HCT116 (cell line): ENCODE results near the gene MINDY4.

ENCODE experiments used
- CBX3 ChIP-seq: IDR thresholded peaks from 2 replicates; pipeline ENCODE4 v1.6.1; 2012; ENCODE audit warnings: low read depth
- CTCF ChIP-seq, 3 experiments: fragments of 200-600 bp in 1 of 3; sonication (generic) in 1 of 3; IDR thresholded peaks in 2 of 3; conservative IDR thresholded peaks in 1 of 3; 2 replicates each; pipeline ENCODE4 v1.5.1; 2012 to 2017; ENCODE audit warnings: low read depth in 2 of 3, low read length in 2 of 3, antibody characterized with exemption in 1 of 3, borderline replicate concordance in 1 of 3, control low read depth in 1 of 3, mild to moderate bottlenecking in 1 of 3, mixed read lengths in 1 of 3, mixed run types in 1 of 3, moderate library complexity in 1 of 3; ENCODE audit not compliant: insufficient read depth in 1 of 3
- EZH2 ChIP-seq: fragments of 200-600 bp; sonication (generic); IDR thresholded peaks from 2 replicates; pipeline ENCODE4 v1.6.1; 2017; ENCODE audit warnings: antibody characterized with exemption, mixed run types
- POLR2A ChIP-seq: IDR thresholded peaks from 2 replicates; pipeline ENCODE4 v1.7.0; 2011; ENCODE audit warnings: borderline replicate concordance; ENCODE audit not compliant: insufficient read depth, insufficient read length; ENCODE audit errors: extremely low read depth
- RAD21 ChIP-seq: IDR thresholded peaks from 2 replicates; pipeline ENCODE4 v1.6.1; 2012; ENCODE audit warnings: low read depth, mild to moderate bottlenecking
- SIN3A ChIP-seq: IDR thresholded peaks from 2 replicates; pipeline ENCODE4 v1.6.1; 2012; ENCODE audit warnings: low read depth
- SP1 ChIP-seq: IDR thresholded peaks from 2 replicates; pipeline ENCODE4 v1.6.1; 2012; ENCODE audit warnings: low read depth
- TCF7L2 ChIP-seq: IDR thresholded peaks from 2 replicates; pipeline ENCODE4 v1.7.0; 2011; ENCODE audit warnings: borderline replicate concordance, inconsistent platforms; ENCODE audit not compliant: insufficient read depth, insufficient read length; ENCODE audit errors: extremely low read depth
- YY1 ChIP-seq: IDR thresholded peaks from 2 replicates; pipeline ENCODE4 v1.6.1; 2011; ENCODE audit warnings: low read length, low read depth, moderate library complexity, mild to moderate bottlenecking; ENCODE audit not compliant: insufficient replicate concordance; ENCODE audit errors: extremely low read depth
- ZNF274 ChIP-seq: fragments of 200-500 bp; sonication (Bioruptor generic); IDR thresholded peaks from 2 replicates; pipeline ENCODE4 v1.6.1; 2014; ENCODE audit warnings: mild to moderate bottlenecking, low read depth, low read length, inconsistent platforms
- TF ChIP-seq, protein P1 (sequence below): IDR thresholded peaks from 2 replicates; pipeline ENCODE4 v1.6.1; 2012
- TF ChIP-seq, protein P2 (sequence below): IDR thresholded peaks from 2 replicates; pipeline ENCODE4 v1.6.1; 2011; ENCODE audit warnings: mild to moderate bottlenecking, low read length, moderate library complexity; ENCODE audit not compliant: insufficient replicate concordance; ENCODE audit errors: extremely low read depth
- TF ChIP-seq, protein P3 (sequence below): IDR thresholded peaks from 2 replicates; pipeline ENCODE4 v1.6.1; 2012
- TF ChIP-seq, protein P4 (sequence below): IDR thresholded peaks from 2 replicates; pipeline ENCODE4 v1.6.1; 2012; ENCODE audit warnings: low read depth

- TF ChIP-seq SIN3A (no peak), EZH2 (no peak), TCF7L2 (no peak), YY1 (no peak), CTCF (IDR thresholded peaks at IDR 0.05 in 2 of 3, conservative IDR thresholded peaks at IDR 0.05 in 1 of 3; ENCODE audit: borderline replicate concordance in 1 of 3, insufficient read depth in 1 of 3, low read depth in 2 of 3, low read length in 2 of 3) (no peak), SP1 (no peak), RAD21 (no peak), ZNF274 (no peak), CBX3 (no peak), POLR2A (no peak)
- TF ChIP-seq, protein P1, sequence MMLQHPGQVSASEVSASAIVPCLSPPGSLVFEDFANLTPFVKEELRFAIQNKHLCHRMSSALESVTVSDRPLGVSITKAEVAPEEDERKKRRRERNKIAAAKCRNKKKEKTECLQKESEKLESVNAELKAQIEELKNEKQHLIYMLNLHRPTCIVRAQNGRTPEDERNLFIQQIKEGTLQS: no peak
- TF ChIP-seq, protein P2, sequence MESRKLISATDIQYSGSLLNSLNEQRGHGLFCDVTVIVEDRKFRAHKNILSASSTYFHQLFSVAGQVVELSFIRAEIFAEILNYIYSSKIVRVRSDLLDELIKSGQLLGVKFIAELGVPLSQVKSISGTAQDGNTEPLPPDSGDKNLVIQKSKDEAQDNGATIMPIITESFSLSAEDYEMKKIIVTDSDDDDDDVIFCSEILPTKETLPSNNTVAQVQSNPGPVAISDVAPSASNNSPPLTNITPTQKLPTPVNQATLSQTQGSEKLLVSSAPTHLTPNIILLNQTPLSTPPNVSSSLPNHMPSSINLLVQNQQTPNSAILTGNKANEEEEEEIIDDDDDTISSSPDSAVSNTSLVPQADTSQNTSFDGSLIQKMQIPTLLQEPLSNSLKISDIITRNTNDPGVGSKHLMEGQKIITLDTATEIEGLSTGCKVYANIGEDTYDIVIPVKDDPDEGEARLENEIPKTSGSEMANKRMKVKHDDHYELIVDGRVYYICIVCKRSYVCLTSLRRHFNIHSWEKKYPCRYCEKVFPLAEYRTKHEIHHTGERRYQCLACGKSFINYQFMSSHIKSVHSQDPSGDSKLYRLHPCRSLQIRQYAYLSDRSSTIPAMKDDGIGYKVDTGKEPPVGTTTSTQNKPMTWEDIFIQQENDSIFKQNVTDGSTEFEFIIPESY: no peak
- TF ChIP-seq, protein P3, sequence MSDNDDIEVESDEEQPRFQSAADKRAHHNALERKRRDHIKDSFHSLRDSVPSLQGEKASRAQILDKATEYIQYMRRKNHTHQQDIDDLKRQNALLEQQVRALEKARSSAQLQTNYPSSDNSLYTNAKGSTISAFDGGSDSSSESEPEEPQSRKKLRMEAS: no peak
- TF ChIP-seq, protein P4, sequence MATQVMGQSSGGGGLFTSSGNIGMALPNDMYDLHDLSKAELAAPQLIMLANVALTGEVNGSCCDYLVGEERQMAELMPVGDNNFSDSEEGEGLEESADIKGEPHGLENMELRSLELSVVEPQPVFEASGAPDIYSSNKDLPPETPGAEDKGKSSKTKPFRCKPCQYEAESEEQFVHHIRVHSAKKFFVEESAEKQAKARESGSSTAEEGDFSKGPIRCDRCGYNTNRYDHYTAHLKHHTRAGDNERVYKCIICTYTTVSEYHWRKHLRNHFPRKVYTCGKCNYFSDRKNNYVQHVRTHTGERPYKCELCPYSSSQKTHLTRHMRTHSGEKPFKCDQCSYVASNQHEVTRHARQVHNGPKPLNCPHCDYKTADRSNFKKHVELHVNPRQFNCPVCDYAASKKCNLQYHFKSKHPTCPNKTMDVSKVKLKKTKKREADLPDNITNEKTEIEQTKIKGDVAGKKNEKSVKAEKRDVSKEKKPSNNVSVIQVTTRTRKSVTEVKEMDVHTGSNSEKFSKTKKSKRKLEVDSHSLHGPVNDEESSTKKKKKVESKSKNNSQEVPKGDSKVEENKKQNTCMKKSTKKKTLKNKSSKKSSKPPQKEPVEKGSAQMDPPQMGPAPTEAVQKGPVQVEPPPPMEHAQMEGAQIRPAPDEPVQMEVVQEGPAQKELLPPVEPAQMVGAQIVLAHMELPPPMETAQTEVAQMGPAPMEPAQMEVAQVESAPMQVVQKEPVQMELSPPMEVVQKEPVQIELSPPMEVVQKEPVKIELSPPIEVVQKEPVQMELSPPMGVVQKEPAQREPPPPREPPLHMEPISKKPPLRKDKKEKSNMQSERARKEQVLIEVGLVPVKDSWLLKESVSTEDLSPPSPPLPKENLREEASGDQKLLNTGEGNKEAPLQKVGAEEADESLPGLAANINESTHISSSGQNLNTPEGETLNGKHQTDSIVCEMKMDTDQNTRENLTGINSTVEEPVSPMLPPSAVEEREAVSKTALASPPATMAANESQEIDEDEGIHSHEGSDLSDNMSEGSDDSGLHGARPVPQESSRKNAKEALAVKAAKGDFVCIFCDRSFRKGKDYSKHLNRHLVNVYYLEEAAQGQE: no peak
Measured at GRCh38 chr7:30930621-30931020, 159.4 kb downstream of the MINDY4 start.
